Spleen (tissue), 11 donors: ENCODE measurements around the gene CANT1. TPM values are rescaled to one million over a fixed set of nuclear protein-coding genes. Genes with fewer than 3 reads are reported as not detected.

ENCODE experiments used
- DNase-seq: peaks from one replicate; pipeline ENCODE4 v3.0.0-alpha.2; 2020
- H3K27ac ChIP-seq, 8 donors: fragments of 200-600 bp; sonication (generic) in 7 of 8; 1 replicate in 4 of 8; 2 replicates in 4 of 8; pipeline versions ENCODE4 v1.5.0 to v1.8.0; 2016 to 2021; ENCODE audit warnings: inconsistent platforms in 4 of 8, mild to moderate bottlenecking in 4 of 8, moderate library complexity in 1 of 8
- H3K27me3 ChIP-seq, 7 donors: fragments of 200-600 bp; sonication (generic) in 6 of 7; replicated peaks in 1 of 7; 1 replicate in 4 of 7; 2 replicates in 3 of 7; pipeline versions ENCODE4 v1.5.0 to v1.8.0; 2016 to 2021; ENCODE audit warnings: inconsistent platforms in 3 of 7, mild to moderate bottlenecking in 1 of 7
- H3K36me3 ChIP-seq, 6 donors: fragments of 200-600 bp; sonication (generic) in 5 of 6; 1 replicate in 4 of 6; 2 replicates in 2 of 6; pipeline versions ENCODE4 v1.5.0 to v1.8.0; 2016 to 2021; ENCODE audit warnings: inconsistent platforms in 2 of 6
- H3K4me1 ChIP-seq, 6 donors: fragments of 200-600 bp; sonication (generic) in 5 of 6; 1 replicate in 3 of 6; 2 replicates in 3 of 6; pipeline versions ENCODE4 v1.5.0 to v1.8.0; 2016 to 2021; ENCODE audit warnings: inconsistent platforms in 3 of 6
- H3K4me3 ChIP-seq, 8 donors: fragments of 200-600 bp; sonication (generic) in 7 of 8; 1 replicate in 4 of 8; 2 replicates in 4 of 8; pipeline versions ENCODE4 v1.5.0 to v1.8.0; 2016 to 2021; ENCODE audit warnings: inconsistent platforms in 4 of 8, mild to moderate bottlenecking in 4 of 8, moderate library complexity in 2 of 8
- H3K9me3 ChIP-seq, 8 donors: fragments of 200-600 bp; sonication (generic) in 7 of 8; 1 replicate in 4 of 8; 2 replicates in 4 of 8; pipeline versions ENCODE4 v1.5.0 to v1.8.0; 2016 to 2021; ENCODE audit warnings: inconsistent platforms in 4 of 8
- CTCF ChIP-seq, 11 experiments: fragments of 200-600 bp in 7 of 11; fragments of 450-650 bp in 4 of 11; sonication (generic) in 4 of 11; IDR thresholded peaks in 8 of 11; conservative IDR thresholded peaks in 3 of 11; 1 replicate in 7 of 11; 2 replicates in 4 of 11; pipeline versions ENCODE4 v1.4.0 to v1.8.0; 2016 to 2021; ENCODE audit warnings: antibody characterized with exemption in 11 of 11, inconsistent platforms in 4 of 11, mild to moderate bottlenecking in 1 of 11
- POLR2A ChIP-seq, 3 donors: fragments of 450-650 bp; IDR thresholded peaks; one replicate each; pipeline ENCODE4 v1.5.1; 2017; ENCODE audit warnings: antibody characterized with exemption in 3 of 3, mild to moderate bottlenecking in 1 of 3
- POLR2AphosphoS5 ChIP-seq, 3 donors: sonication (generic); formaldehyde crosslinking; IDR thresholded peaks; one replicate each; pipeline ENCODE4 v1.5.1; 2017; ENCODE audit warnings: antibody characterized with exemption in 3 of 3
- WGBS, 5 donors: extraction: QIAGEN DNeasy Blood & Tissue Kit in 3 of 5; methylation state at CpG; one replicate each; pipeline versions ENCODE4 v1.1.5 to v1.1.7; 2013 to 2018; 5-methylcytosine and 5-hydroxymethylcytosine counted together
- intact Hi-C: fragments of 100-400 bp; cut with DNase I; formaldehyde crosslinking; loops from one replicate; pipeline ENCODE4 v1.15.0; 2023; ENCODE audit warnings: low total_unique reads
- polyA plus RNA-seq, 3 donors: library from polyadenylated mRNA; stranded (reverse); fragments of 200-250 nt; gene quantifications; one replicate each; pipeline ENCODE4 v1.2.1, GENCODE V29; 2013
- total RNA-seq, 7 donors: library from RNA; depleted of rRNA in 3 of 7; stranded (reverse); fragments of >200 nt in 3 of 7; fragmentation: NEBNext Ultra II Directional in 4 of 7; extraction: Animal tissue kit (Norgen Biotek cat#: 25700) in 4 of 7; gene quantifications; one replicate each; pipeline versions ENCODE4 v1.1.0 to v1.2.1, GENCODE V29; 2016 to 2021
- donor health status: healthy with polysubstance abuse.
- donor health status: DM: no; HTN: no; CAD: no; lungs with moderate emphysema.
- donor health status: DM: no; HTN: no; CAD: no.
- donor health status: Bipolar disorder and iron deficiency.
- donor health status: healthy.
- donor health status: DM: no; HTN: no; CAD: no.
- donor health status: DM: yes; HTN: yes; CAD: no.

Gene CANT1
- total and polyA plus RNA-seq, 10 donors: 11.2 to 76.6 (median 50.2) TPM

- intact Hi-C loops: no loop called here
- TF ChIP-seq POLR2AphosphoS5 (IDR thresholded peaks at IDR 0.05): no peak
- no peak for TF ChIP-seq POLR2A (IDR thresholded peaks at IDR 0.05)
- H3K9me3 ChIP-seq: no peaks in the 10 kb centered on the region
- no peaks in the 10 kb centered on the region for H3K36me3 ChIP-seq
- H3K27me3 ChIP-seq: peaks cover 0 to 9% (median 0%) of the 10 kb centered on the region in 7 donors
- H3K4me3 ChIP-seq: no peak overlapping the region
- peaks cover 0 to 50% (median 21%) of the 10 kb centered on the region in 6 donors for H3K4me1 ChIP-seq
- 85 to 90% (median 88%) methylated on average over 6 of the region's 6 CpGs for WGBS, 5 donors
- DNase-seq: peak; percentile 14
- no peak overlapping the region for H3K27ac ChIP-seq
Observed at GRCh38 chr17:79039886-79040285, 30.3 kb upstream of the CANT1 start.

- Histone ChIP-seq H3K27me3 (peaks cover 0 to 3% (median 0%) of the 10 kb centered on the region in 7 donors), H3K9me3 (no peaks in the 10 kb centered on the region), H3K36me3 (no peaks in the 10 kb centered on the region), H3K4me3 (no peak overlapping the region), H3K27ac (peak overlapping the region in 3 of 8 donors; percentile 26 to 59 (median 39)), H3K4me1 (peaks cover 0 to 42% (median 17%) of the 10 kb centered on the region in 6 donors)
- DNase-seq: peak; percentile 12
- no peak for TF ChIP-seq POLR2A (IDR thresholded peaks at IDR 0.05)
- TF ChIP-seq POLR2AphosphoS5 (IDR thresholded peaks at IDR 0.05): no peak
- no peak for TF ChIP-seq CTCF (IDR thresholded peaks at IDR 0.05 in 8 of 11, conservative IDR thresholded peaks at IDR 0.05 in 3 of 11)
- WGBS, 5 donors: 79 to 98% (median 96%) methylated on average over 8 of the region's 8 CpGs
- intact Hi-C loops: no loop called here
Observed at GRCh38 chr17:79039171-79039570, 29.6 kb upstream of the CANT1 start.

DNA sequence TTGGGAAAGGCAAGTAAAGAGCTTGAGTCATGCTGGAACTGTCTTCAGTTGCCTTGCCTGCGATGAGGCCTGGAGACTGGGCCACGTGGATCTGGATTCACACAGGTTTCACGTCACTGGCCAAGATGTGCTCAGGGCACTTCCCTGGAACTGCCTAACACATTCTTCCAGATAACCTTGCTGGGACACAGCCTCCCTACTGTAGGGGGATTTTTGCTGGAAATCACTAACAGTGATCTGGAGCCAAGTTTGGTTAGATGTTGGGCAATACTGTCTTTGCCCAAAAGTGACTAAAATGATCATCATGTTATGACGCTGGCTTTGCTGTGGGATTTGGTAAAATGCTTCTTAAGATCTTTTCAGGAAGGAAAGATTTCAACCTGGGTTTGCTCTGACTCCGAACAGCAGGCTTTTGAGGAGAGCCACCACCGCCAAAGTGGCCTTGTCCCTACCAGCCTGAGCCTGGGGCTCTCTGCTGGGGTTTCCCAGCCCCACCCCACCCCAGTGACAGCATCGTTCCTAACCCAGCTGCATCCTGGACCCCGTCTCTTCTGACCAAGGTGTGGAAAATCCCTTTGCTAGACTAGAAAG, 29.1 kb upstream of the CANT1 start:
- H3K4me1 ChIP-seq: peaks cover 0 to 37% (median 17%) of the 10 kb centered on the region in 6 donors
- WGBS, 5 donors: 47 to 72% (median 54%) methylated on average over 8 of the region's 8 CpGs
- H3K36me3 ChIP-seq: no peaks in the 10 kb centered on the region
- peak overlapping the region in 6 of 8 donors; percentile 3 to 59 (median 27) for H3K27ac ChIP-seq
- no peak overlapping the region for H3K4me3 ChIP-seq
- TF ChIP-seq CTCF (IDR thresholded peaks at IDR 0.05 in 8 of 11, conservative IDR thresholded peaks at IDR 0.05 in 3 of 11) (no peak), POLR2A (IDR thresholded peaks at IDR 0.05) (no peak), POLR2AphosphoS5 (IDR thresholded peaks at IDR 0.05) (no peak)
- peak; percentile 41 for DNase-seq
- intact Hi-C loops: no loop called here
- no peaks in the 10 kb centered on the region for H3K9me3 ChIP-seq
- no peaks in the 10 kb centered on the region for H3K27me3 ChIP-seq

DNA sequence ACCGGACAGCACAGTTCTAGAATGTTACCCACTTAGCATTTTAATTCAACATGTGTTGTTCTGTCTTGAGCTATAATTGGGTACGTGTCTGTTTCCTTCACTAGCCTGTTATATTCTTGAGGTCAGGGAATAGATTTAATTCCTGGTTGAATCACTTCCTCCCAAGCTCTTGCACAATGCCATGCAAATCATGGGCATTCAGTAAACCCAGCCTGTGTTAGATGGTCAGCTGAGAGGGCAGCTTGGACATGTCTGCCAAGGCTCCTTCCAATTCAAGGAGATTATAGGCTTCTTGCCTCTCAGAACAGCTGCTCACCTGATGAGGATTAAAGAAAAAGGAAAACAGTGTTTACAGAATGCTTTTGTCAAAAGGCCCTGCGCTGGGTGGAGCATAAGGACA, 27.0 kb upstream of the CANT1 start:
- Histone ChIP-seq H3K9me3 (no peaks in the 10 kb centered on the region), H3K4me1 (peaks cover 0 to 26% (median 13%) of the 10 kb centered on the region in 6 donors), H3K27me3 (peaks cover 0 to 9% (median 0%) of the 10 kb centered on the region in 7 donors), H3K4me3 (no peak overlapping the region), H3K36me3 (no peaks in the 10 kb centered on the region), H3K27ac (peak overlapping the region in 4 of 8 donors; percentile 14 to 40 (median 19))
- intact Hi-C loops: no loop called here
- peak in 1 of 3 donors; percentile 51 for TF ChIP-seq POLR2AphosphoS5 (IDR thresholded peaks at IDR 0.05)
- no peak for TF ChIP-seq POLR2A (IDR thresholded peaks at IDR 0.05)
- WGBS, 5 donors: 38 to 57% (median 47%) methylated on average over 3 of the region's 3 CpGs
- no peak for DNase-seq

GRCh38 chr17:79036181-79036580, 26.6 kb upstream of the CANT1 start:
- Histone ChIP-seq H3K4me3 (no peak overlapping the region), H3K27ac (peak overlapping the region in 4 of 8 donors; percentile 14 to 40 (median 19)), H3K9me3 (no peaks in the 10 kb centered on the region), H3K36me3 (no peaks in the 10 kb centered on the region), H3K4me1 (peaks cover 0 to 26% (median 13%) of the 10 kb centered on the region in 6 donors), H3K27me3 (peaks cover 0 to 13% (median 0%) of the 10 kb centered on the region in 7 donors)
- TF ChIP-seq CTCF (IDR thresholded peaks at IDR 0.05 in 8 of 11, conservative IDR thresholded peaks at IDR 0.05 in 3 of 11) (no peak), POLR2AphosphoS5 (IDR thresholded peaks at IDR 0.05) (no peak), POLR2A (IDR thresholded peaks at IDR 0.05) (no peak)
- intact Hi-C loops: no loop called here
- whole genome bisulfite sequencing, 5 donors: 84 to 99% (median 93%) methylated on average over 6 of the region's 6 CpGs
- DNase-seq: no peak
